HFF-Myc (cell line): ENCODE measurements around the gene NEDD9.

Experiments
- DNase-seq: peaks from one replicate; pipeline ENCODE4 v3.0.0-alpha.2; 2011; ENCODE audit warnings: low read depth; ENCODE audit errors: extremely low read depth
- H3K4me3 ChIP-seq: replicated peaks from 2 replicates; pipeline ENCODE4 v1.5.1; 2011; ENCODE audit warnings: low read depth, mild to moderate bottlenecking, control low read depth, low read length
- CTCF ChIP-seq: IDR thresholded peaks from 2 replicates; pipeline ENCODE4 v1.5.1; 2012; ENCODE audit warnings: mild to moderate bottlenecking, low read depth, low read length, control low read depth; ENCODE audit errors: missing control alignments

The NEDD9 gene

GRCh38 chr6:11171952-11172351 is 60.5 kb downstream of the NEDD9 start:
- no peak for DNase-seq
- H3K4me3 ChIP-seq, result no peak overlapping the region
- TF ChIP-seq CTCF, result no peak

- no peak overlapping the region for H3K4me3 ChIP-seq
- DNase-seq, result no peak
- no peak for TF ChIP-seq CTCF
These were observed 64.3 kb downstream of the NEDD9 start for GRCh38 chr6:11168091-11168635.

- no peak for DNase-seq
- TF ChIP-seq CTCF, result no peak
- H3K4me3 ChIP-seq, result no peak overlapping the region
These were observed 65.5 kb downstream of the NEDD9 start for GRCh38 chr6:11166948-11167347.

- TF ChIP-seq CTCF, result no peak
- no peak for DNase-seq
- no peak overlapping the region for H3K4me3 ChIP-seq
These were observed 67.5 kb downstream of the NEDD9 start for GRCh38 chr6:11164717-11165646.

GRCh38 chr6:11163932-11164331 is 68.5 kb downstream of the NEDD9 start:
- H3K4me3 ChIP-seq, result no peak overlapping the region
- no peak for DNase-seq
- TF ChIP-seq CTCF, result no peak

GRCh38 chr6:11162262-11162661 is 70.2 kb downstream of the NEDD9 start:
- TF ChIP-seq CTCF, result no peak
- no peak overlapping the region for H3K4me3 ChIP-seq
- no peak for DNase-seq
